Pons (tissue), 1 donor: ENCODE results near the gene JOSD1.
A peak's percentile ranks its signal among the peaks of the same experiment; 100 is the strongest.
"Not testable (repeated sequence)": the region's sequence is repeated elsewhere in the genome, so short reads cannot be mapped to it uniquely, and the experiment has no call there.

Experiments
- DNase-seq: peaks from one replicate; pipeline ENCODE4 v3.0.0-alpha.2; 2016; ENCODE audit warnings: low spot score

Gene JOSD1

GRCh38 chr22:38684895-38685294, 15.8 kb downstream of the JOSD1 start:
- DNase-seq = no peak

DNA sequence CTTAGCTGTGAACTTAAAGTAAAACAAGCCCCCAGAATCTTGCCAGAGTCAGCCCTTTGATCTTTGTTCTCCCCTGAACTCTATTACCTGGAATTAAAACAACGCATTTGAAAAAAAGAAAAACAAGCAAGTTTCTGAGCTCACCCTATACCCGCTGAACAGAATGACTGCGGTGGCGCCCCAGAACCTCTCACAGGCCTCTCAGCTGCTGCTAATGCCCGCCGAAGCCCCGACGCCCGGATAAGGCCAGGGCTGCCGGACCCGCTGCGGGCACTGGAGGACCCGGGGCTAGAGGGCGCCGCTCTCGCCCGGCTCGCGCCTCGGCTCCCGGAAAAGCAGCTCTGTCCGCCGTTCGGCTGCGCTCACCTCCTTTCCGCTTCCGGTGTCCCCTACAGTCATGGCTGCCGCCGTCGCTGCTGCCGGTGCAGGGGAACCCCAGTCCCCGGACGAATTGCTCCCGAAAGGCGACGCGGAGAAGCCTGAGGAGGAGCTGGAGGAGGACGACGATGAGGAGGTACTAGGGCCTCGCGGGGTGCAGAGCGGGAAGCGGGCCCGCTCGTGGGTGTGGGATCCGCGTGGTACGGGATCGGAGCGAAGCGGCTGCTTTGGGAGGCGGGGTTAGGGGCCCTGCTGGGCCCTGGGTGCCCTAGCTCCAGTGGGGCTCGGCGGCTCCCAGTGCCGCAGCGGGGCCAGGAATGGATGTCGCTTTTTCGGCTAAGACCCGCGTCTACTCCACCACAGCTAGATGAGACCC, 19.0 kb downstream of the JOSD1 start, which contains the start of gene TOMM22:
Gene TOMM22, plus strand, starts transcription at position 376 of the 754 bp plus-strand sequence. Its CDS starts 22 bp downstream, at position 398.
- DNase-seq = peak; percentile 79

GRCh38 chr22:38675833-38676232, 24.9 kb downstream of the JOSD1 start:
- no peak for DNase-seq

DNA sequence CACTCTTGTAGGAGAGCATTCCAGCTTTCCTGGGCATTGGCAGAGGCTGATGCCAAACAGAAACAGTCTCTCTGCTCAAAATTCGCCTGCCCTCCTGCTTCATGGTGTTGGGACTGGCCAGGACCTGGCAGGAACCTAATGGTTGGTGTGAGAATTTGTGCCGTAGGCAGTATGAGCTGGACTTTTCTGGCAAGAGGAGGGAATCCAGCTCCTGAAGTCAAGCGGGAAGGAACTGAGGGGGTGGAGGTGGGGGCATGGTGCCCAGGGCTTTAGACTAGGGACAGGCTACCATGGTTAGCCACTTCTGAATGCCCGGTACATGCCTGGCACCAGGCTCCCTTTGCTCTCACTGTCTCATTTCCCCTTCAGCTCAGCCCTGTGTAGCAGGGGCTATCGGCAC, 25.9 kb downstream of the JOSD1 start:
- DNase-seq = peak; percentile 45

- no peak for DNase-seq
Observed at GRCh38 chr22:38657045-38657909, 43.5 kb downstream of the JOSD1 start.

GRCh38 chr22:38656256-38657044, 44.3 kb downstream of the JOSD1 start, which contains the start of the genes CBY1 and FAM227A:
CBY1 (plus strand) TSS chr22:38656638; CDS start chr22:38668055, 11,417 bp downstream.
FAM227A (minus strand) TSS chr22:38656392; CDS start chr22:38650168, 6,224 bp downstream.
- peak; percentile 88 for DNase-seq

GRCh38 chr22:38655519-38656255, 45.1 kb downstream of the JOSD1 start:
- peak; percentile 25 for DNase-seq

- no peak for DNase-seq
Observed at GRCh38 chr22:38653741-38654140, 47.0 kb downstream of the JOSD1 start.

GRCh38 chr22:38652859-38653258, 47.9 kb downstream of the JOSD1 start:
- DNase-seq = no peak

GRCh38 chr22:38649841-38650522, 50.8 kb downstream of the JOSD1 start:
- no peak for DNase-seq

DNA sequence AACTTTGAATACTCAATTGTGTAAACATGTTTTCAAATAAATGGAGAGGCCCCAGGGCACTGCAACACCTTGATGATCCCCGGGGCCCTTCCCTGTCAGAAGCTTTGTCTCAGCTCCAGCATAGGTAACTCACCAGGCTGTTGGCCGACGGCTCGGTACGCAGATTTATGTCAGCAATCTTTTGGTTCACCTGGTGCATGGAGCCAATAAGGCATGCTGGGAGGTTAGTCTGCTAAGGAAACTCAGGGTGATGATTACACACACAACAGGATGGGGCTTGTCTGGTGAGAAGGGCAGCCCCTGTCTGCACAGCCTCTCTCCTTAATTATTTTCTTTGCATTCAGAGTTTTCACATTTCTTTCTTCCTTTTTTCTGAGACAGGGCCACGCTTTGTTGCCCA, 55.3 kb downstream of the JOSD1 start:
- DNase-seq = no peak

DNA sequence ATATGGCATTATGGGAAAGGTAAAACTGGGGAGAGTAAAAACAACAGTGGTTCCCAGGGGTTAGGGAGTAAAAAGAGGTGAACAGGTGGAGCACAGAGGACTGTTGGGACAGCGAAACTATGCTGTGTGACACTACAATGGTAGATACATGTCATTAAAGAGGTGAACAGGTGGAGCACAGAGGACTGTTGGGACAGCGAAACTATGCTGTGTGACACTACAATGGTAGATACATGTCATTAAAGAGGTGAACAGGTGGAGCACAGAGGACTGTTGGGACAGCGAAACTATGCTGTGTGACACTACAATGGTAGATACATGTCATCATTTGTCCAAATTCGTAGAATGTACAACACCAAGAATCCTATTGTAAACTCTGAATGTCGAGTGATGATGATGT, 56.5 kb downstream of the JOSD1 start:
- DNase-seq = not testable (repeated sequence)

DNA sequence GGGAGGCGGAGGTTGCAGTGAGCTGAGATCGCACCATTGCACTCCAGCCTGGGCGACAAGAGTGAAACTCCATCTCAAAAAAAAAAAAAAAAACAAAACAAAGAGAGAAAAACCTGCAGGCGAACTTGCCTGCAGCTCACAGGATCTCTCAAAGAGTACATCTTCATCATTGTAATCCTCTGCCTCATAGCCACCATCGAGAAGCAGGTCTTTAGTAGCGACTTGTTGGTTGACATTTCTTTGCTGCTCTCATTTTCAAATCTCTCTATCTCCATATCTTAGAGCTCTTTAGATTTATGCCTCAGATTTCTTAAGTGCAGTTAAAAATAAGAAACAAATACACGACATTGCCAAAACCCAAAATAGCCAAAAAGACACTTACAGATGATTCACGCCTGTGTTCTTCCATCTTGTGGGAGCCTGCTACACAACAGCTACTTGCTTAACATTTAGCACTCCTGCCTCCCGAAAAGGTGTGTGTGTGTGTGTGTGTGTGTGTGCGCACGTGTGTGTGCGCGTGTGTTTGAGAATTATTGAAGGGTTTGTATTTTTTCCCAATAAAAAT, 59.2 kb downstream of the JOSD1 start:
- no peak for DNase-seq

GRCh38 chr22:38638728-38639127, 62.0 kb downstream of the JOSD1 start:
- DNase-seq = peak; percentile 24

DNA sequence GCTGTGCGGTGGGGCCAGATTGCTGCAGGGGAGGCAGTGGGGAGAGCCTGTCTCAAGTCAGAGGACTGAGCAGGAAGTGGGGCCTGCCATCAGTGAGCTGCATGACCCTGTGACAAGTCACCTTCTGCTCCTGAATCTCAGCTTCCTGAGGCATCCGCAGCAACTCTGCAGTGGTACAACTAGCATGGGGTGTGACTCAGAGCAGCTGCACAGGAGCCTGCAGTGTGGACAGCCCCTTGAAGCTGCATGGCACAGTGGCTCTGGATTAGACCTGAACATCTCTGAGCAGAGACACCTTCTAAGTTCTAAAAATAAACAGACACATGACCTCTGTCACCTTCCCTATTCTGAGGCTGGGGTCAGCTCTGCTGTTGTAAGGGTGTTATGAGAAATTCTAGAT, 62.5 kb downstream of the JOSD1 start:
- peak; percentile 3 for DNase-seq
